ENCODE measurements around the gene PHF12. TPM values are rescaled to one million over a fixed set of nuclear protein-coding genes. Genes with fewer than 3 reads are reported as not detected.

PHF12 gene
- total RNA-seq, 1 experiment from 2014 or later = 35.7 TPM

GRCh38 chr17:28999206-28999605 is 47.9 kb upstream of the PHF12 start:
- POLR2A ChIA-PET = no interaction called here
- DNase-seq (ENCODE audit: low read depth, low spot score) = no peak
- no peaks in the 10 kb centered on the region for H3K9me3 ChIP-seq (ENCODE audit: control insufficient read depth in 1 of 2, insufficient read depth in 1 of 2, low read depth in 1 of 2, low read length in 2 of 2)
- intact Hi-C loops (cut with micrococcal nuclease) = no loop called here
- TF ChIP-seq FOSL1 (IDR thresholded peaks at IDR 0.05; ENCODE audit: low read depth) = no peak
- TF ChIP-seq ATF3 (IDR thresholded peaks at IDR 0.05) = no peak
- no peak for TF ChIP-seq TCF7L2 (IDR thresholded peaks at IDR 0.05; ENCODE audit: borderline replicate concordance, extremely low read depth, insufficient read depth, insufficient read length)
- TF ChIP-seq CTCF (IDR thresholded peaks at IDR 0.05 in 2 of 3, conservative IDR thresholded peaks at IDR 0.05 in 1 of 3; ENCODE audit: borderline replicate concordance in 1 of 3, insufficient read depth in 1 of 3, low read depth in 2 of 3, low read length in 2 of 3) = no peak
- no peak for TF ChIP-seq REST (IDR thresholded peaks at IDR 0.05; ENCODE audit: low read depth)
- TF ChIP-seq ZBTB33 (IDR thresholded peaks at IDR 0.05; ENCODE audit: extremely low read depth, insufficient replicate concordance, low read length) = no peak
- no peak for TF ChIP-seq EZH2 (IDR thresholded peaks at IDR 0.05)
- TF ChIP-seq CBX3 (IDR thresholded peaks at IDR 0.05; ENCODE audit: low read depth) = no peak
- TF ChIP-seq SIN3A (IDR thresholded peaks at IDR 0.05; ENCODE audit: low read depth) = no peak
- no peak for TF ChIP-seq CEBPB (IDR thresholded peaks at IDR 0.05; ENCODE audit: low read depth)
- TF ChIP-seq EZH2phosphoT487 (IDR thresholded peaks at IDR 0.05; ENCODE audit: borderline replicate concordance) = no peak
- TF ChIP-seq EGR1 (IDR thresholded peaks at IDR 0.05; ENCODE audit: low read depth) = no peak
- no peaks in the 10 kb centered on the region for H3K79me2 ChIP-seq (ENCODE audit: insufficient read depth, low read length)
- no peaks in the 10 kb centered on the region for H3K36me3 ChIP-seq (ENCODE audit: control insufficient read depth in 1 of 2, insufficient read depth in 2 of 2, low read length in 2 of 2)
- H3K4me1 ChIP-seq (ENCODE audit: control insufficient read depth in 1 of 2, insufficient read depth in 2 of 2, low read length in 2 of 2) = peaks cover 3 to 4% of the 10 kb centered on the region in 2 experiments; a peak in 1 of 4 replicates
- H3K4me2 ChIP-seq (ENCODE audit: low read length) = no peak overlapping the region
- H4K20me1 ChIP-seq (ENCODE audit: insufficient read depth) = no peaks in the 10 kb centered on the region
- H3K9me2 ChIP-seq (ENCODE audit: insufficient read depth) = no peaks in the 10 kb centered on the region
- no peak for ATAC-seq
- H3K27ac ChIP-seq (ENCODE audit: low read depth, low read length) = no peak overlapping the region
- CTCF ChIA-PET = no interaction called here
- peaks cover 45% of the 10 kb centered on the region; the same call in 1 of the 2 replicates for H3K27me3 ChIP-seq (ENCODE audit: insufficient read depth, low read length)
- H2AFZ ChIP-seq (ENCODE audit: low read depth, low read length, poor library complexity, severe bottlenecking) = no peak overlapping the region
- H3K4me3 ChIP-seq (replicated peaks in 1 of 2; ENCODE audit: low read depth in 1 of 2, low read length in 2 of 2) = no peak overlapping the region
- BruUV-seq (replicated peaks) = no TSS peak
- RAD21 ChIA-PET (ENCODE audit: low non-redundant PET in 1 of 2, low total read pairs in 2 of 2, uncharacterized antibody in 2 of 2, unreplicated experiment in 2 of 2) = no interaction called here
- no peak overlapping the region for H3K9ac ChIP-seq (ENCODE audit: low read length)
